NCI-H146 (cell line): ENCODE measurements around the gene U2AF1L4.
"Not testable (repeated sequence)": the region's sequence is repeated elsewhere in the genome, so short reads cannot be mapped to it uniquely, and the experiment has no call there.

ENCODE experiments used
- DNase-seq: peaks from one replicate; lab custom pipeline; 2025; lab: John Stamatoyannopoulos, UW

The U2AF1L4 gene

DNA sequence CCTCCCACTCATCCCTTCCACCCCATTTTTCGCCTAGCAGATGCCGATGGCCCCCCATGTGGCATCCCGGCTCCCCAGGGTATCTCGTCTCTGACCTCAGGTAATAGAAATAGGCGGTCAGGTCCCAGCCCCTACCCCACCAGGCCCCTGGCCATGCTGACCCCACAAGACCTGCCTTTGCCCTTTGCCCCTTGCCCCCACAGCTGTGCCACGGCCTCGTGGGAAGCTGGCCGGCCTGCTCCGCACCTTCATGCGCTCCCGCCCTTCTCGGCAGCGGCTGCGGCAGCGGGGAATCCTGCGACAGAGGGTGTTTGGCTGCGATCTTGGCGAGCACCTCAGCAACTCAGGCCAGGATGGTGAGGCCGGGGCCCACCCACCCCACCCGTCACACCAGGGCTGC is 35.5 kb upstream of the U2AF1L4 start:
- DNase-seq, result no peak

GRCh38 chr19:35780058-35780457 is 34.8 kb upstream of the U2AF1L4 start:
- no peak for DNase-seq

DNA sequence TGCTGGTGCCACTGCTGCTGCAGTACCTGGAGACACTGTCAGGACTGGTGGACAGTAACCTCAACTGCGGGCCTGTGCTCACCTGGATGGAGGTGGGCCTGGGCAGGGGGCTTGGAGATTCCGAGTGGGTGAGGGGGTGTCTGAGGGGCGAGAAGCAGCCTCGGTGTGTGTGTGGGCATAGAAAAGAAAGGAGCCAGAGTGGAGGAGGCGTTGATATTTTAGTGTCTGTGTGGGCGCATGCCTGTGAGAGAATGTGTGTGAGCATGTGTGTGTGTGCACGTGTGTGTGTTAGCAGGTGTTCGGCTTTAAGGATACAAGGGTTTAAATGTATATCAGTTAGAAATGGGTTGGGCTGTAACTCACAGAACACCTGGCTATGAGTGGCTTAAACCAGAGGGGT is 33.8 kb upstream of the U2AF1L4 start:
- DNase-seq, result no peak

DNA sequence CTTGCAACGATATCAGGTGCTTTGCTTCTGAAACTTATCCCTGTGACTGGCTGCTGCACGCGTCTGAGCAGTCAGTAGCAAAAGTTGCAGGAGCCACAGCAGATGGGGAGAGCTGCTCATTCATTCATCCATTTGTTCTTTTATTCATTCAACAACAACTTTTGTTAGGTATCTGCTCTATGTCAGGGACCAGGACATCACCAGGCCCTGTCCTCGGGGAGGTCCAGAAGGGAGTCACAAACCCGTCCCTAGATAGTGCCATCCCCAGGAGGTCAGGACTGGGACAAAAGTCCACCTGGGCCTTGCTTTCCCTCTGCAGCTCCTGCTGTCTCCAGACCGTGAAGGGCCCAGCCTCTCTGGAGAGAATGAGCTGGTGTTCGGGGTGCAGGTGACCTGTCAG is 32.7 kb upstream of the U2AF1L4 start:
- no peak for DNase-seq

GRCh38 chr19:35777086-35777841 is 32.0 kb upstream of the U2AF1L4 start:
- no peak for DNase-seq

DNA sequence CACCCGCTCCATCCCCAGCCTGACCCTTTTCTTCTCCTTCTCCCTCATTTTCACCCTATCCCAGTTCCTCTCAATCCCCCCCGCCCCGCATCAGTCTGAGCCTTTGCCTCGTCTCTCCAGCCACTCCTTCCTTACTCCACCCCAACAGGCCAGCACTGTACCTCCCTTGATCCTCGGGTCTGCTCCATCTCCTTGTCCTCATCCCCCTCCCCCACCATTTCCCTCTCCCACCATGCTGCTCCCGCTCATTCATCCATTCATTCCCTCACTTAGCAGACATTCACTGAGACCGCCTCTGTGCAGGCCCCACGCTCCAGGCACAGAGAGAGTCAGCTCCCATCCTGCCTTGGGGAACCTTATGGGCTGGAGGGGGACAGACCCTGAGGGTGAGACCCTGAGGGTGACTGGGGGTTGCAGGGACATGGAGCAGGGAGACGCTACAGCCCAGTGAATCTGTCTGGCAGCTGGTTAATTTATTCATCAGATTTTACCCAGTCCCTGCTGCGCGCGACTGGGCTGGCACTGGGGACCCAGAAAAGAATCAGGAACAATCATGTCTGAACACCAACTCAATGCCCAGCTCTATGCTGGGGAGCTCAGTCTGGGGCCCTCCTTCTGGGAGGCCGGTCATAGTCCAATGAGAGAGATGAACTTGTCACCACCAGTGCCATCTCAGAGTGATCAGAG is 31.0 kb upstream of the U2AF1L4 start:
- DNase-seq, result no peak

DNA sequence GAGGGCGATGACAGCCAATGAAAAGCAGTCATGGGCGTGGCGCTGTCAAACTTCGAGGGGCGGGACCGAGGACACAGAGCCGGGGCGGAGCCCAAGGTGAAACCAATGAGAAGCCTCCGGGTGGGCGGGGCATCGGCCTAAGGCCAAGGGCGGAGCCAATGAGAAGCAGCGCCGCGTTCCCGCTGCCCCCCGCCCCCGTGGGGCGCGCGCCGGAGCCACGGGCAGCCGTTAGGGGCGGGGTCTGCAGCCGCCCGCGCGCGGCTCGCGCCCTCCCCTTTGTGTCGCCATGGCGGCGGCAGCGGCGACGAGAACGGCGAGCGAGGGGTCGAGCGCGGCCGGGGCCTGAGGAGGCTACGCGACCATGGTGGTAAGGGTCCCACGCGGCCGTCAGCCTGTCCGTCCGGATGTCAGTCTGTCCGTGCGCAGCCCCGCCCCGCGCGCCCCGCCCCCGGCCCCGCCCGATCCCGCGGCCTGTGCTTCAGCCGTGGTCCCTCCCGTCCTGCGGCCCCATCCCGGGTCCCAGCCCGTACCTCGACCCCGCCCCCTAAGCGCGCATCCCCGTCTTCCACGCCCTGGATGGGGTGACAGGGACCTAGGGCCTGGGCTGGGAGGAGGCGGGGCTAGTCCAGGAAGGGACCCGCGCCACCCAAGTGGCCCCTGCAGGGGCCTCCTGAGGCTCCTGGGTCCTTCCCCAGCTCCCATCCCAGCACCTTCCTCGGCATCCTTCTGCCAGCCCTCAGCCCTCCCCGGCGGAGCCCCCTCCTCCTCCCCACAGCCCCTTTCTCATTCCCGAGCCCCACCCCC is 30.3 kb upstream of the U2AF1L4 start, which contains the start of gene ARHGAP33:
TSS of gene ARHGAP33 (plus strand) at position 267 of the 804 bp plus-strand sequence. CDS start at position 362, 95 bp downstream.
- DNase-seq, result peak; percentile 99

- DNase-seq, result no peak
Measured at GRCh38 chr19:35775046-35775297, 29.8 kb upstream of the U2AF1L4 start.

- DNase-seq, result peak; percentile 59
Measured at GRCh38 chr19:35774274-35775045, 29.2 kb upstream of the U2AF1L4 start.

DNA sequence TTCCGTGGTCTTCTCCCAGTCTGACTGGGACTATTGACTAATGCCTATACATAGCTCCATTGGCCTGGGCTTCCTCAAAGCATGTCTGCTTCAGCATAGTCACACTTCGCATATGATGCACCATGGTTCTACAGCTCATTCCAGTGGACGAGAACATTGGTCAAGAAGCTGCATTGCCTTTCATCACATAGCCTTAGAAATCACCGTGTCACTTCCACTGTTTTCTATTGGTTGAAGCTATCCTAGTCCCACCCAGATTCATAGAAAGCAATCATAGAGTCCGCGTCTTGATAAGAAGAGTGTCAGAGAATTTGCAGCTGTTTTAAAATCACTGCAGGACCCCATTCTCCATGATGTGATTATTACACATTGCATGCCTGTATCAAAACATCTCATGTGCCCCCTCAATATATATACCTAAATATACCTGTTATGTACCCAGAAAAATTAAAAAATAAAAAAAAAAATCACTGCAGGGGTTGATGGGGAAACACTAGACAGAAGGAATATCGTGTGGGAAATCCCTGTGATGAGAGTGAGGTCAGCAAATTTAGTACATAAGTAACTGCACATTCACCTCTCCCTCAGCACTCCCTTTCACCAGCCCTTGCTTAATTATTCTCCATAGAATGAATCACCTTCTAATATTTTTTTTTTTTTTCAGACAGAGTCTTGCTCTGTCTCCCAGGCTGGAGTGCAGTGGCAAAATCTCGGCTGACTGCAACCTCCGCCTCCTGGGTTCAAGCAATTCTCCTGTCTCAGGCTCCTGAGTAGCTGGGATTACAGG is 28.0 kb upstream of the U2AF1L4 start:
- DNase-seq, result no peak

- not testable (repeated sequence) for DNase-seq
Measured at GRCh38 chr19:35772362-35772761, 27.1 kb upstream of the U2AF1L4 start.

DNA sequence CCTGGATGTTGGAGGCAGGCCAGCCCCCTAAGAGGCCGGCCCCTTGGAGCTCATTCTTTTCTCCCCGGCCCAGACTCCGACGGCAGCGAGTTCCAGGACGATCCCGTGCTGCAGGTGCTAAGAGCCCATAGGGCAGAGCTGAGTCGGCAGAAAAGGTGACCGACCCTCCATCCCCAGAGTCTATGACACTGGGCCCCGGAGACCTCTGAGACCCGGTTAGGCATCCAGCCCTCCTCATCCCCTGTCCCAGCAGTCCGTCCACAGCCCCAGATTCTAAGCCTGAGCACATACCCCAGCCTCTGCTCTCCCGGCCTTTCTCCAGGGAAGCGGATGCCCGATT is 22.8 kb upstream of the U2AF1L4 start:
- DNase-seq, result no peak

DNA sequence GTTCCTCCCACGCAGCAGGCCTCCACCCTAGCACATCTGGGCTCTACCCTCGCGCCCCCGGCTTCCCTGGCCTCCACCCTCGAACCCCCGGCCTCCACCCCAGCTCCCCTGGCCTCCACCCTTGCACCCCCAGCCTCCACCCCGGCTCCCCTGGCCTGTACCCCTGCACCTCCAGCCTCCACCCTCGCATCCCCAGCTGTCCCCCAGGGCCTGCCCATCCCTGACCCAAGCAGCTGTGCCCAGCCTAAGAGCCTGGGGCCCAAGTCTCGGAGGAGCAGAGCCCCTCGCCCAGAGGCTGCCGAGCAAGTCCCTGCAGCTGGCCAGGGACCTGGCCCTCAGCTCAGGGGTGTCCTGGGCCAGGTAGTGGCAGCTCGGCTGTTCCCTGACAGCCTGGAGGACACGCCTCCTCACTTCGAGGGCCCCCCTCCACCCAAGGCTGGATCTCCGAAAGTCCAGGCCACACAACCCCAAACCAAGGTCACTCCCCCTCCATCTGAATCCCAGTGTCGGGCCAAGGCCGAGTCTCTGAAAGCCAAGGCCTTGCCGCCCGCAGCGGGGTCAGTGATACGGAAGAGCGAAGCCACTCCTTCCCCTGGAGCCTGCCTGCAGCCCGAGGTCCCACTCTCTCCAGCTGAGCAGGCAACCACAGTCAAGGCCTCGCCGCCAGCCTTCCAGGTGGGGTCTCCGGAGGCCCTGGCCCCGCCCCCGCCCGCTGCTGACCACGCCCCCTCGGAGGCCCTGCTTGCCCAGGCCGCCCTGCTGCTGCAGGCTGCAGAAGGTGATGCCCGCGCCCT is 22.3 kb upstream of the U2AF1L4 start:
- no peak for DNase-seq

DNA sequence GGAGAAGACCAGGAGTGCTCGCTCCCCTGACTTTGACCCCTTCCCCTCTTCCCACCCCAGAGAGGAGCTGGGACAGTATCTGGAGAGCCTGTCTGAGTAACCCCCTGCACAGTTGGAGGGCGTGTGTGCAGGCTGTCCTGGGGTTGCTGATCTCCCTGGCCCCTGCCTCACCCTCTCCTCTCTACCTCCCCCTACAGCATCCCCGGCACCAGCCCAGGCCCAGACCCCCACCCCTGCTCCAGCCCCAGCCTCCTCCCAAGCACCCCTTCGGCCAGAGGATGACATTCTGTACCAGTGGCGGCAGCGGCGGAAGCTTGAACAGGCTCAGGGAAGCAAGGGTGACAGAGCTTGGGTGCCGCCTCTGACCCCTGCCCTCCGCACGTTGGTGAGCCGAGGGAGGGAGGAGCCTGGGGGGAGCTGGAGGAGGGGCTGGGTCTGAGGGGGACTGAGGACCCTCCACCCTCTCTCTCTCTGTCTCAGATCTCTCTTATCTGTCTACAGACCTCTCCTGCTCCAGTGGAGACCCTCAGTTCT is 21.4 kb upstream of the U2AF1L4 start:
- DNase-seq, result no peak

DNA sequence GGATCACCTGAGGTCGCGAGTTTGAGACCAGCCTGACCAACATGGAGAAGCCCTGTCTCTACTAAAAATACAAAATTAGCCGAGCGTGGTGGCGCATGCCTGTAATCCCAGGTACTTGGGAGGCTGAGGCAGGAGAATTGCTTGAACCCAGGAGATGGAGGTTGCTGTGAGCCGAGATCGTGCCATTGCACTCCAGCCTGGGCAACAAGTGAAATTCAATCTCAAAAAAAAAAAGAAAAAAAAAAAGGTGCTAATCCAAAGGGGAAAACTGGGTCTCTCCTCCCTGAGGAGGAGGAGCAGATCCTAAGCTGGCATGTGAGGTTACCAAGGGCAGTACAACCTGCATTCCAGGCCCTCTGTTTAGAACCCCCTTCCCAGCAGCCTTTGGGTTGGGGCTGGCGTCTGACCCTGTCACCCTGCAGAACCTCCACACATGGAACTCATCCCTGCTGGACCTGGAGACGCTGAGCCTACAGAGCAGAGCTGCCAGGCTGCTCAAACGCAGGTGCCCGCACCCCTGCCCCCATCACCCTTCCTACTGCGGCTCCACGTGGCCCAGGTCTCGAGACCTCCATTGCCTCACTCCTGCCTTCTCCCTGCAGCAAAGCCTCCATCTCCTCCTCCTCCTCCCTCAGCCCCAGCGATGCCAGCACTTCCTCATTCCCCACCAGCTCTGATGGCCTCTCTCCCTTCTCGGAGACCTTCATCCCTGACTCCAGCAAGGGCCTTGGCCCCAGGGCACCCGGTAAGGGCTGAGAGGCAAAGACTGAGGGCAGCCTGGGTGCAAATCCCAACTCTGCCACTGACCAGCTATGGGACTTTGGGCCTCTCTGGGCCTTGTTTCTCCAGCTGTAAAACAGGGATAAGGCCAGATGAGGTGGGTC is 19.5 kb upstream of the U2AF1L4 start:
- DNase-seq, result no peak

GRCh38 chr19:35760711-35761349 is 15.6 kb upstream of the U2AF1L4 start:
- no peak for DNase-seq

- no peak for DNase-seq
Measured at GRCh38 chr19:35759697-35760096, 14.5 kb upstream of the U2AF1L4 start.

GRCh38 chr19:35757749-35758608 is 12.8 kb upstream of the U2AF1L4 start, which contains the start of gene PROSER3:
PROSER3 (plus strand) TSS chr19:35758176; CDS start chr19:35758216, 40 bp downstream.
- DNase-seq, result peak; percentile 100
